DOHH2 (cell line): ENCODE data around the gene SLC26A2.
A peak's percentile ranks its signal among the peaks of the same experiment; 100 is the strongest.

Source experiments
- H3F3A ChIP-seq: fragments of 200-600 bp; sonication (generic), shearing (Covaris generic); 2 replicates; pipeline ENCODE4 v1.6.0; 2016; ENCODE audit warnings: antibody characterized with exemption, mild to moderate bottlenecking; ENCODE audit not compliant: control insufficient read depth, insufficient read depth
- H3K27ac ChIP-seq: fragments of 200-600 bp; sonication (generic); 2 replicates; pipeline ENCODE4 v1.5.1; 2014; ENCODE audit warnings: low read depth, mild to moderate bottlenecking, low read length, moderate library complexity
- H3K27me3 ChIP-seq: fragments of 200-600 bp; sonication (generic); 2 replicates; pipeline ENCODE4 v1.6.1; 2014; ENCODE audit warnings: mild to moderate bottlenecking, low read length, mixed read lengths; ENCODE audit not compliant: control insufficient read depth
- H3K36me3 ChIP-seq: fragments of 200-600 bp; sonication (generic); 2 replicates; pipeline ENCODE4 v1.6.1; 2014; ENCODE audit warnings: mild to moderate bottlenecking, low read length, moderate library complexity, mixed read lengths; ENCODE audit not compliant: control insufficient read depth
- H3K4me1 ChIP-seq: fragments of 200-600 bp; sonication (generic); 2 replicates; pipeline ENCODE4 v1.6.1; 2014; ENCODE audit warnings: mild to moderate bottlenecking, low read length, mixed read lengths; ENCODE audit not compliant: control insufficient read depth
- H3K4me2 ChIP-seq: fragments of 200-600 bp; sonication (generic); 2 replicates; pipeline ENCODE4 v1.6.0; 2014; ENCODE audit warnings: mild to moderate bottlenecking, low read length, moderate library complexity
- H3K4me3 ChIP-seq: fragments of 200-600 bp; sonication (generic); 2 replicates; pipeline ENCODE4 v1.5.1; 2014; ENCODE audit warnings: mild to moderate bottlenecking, low read length, mixed read lengths
- H3K79me2 ChIP-seq: fragments of 200-600 bp; sonication (generic); 2 replicates; pipeline ENCODE4 v1.6.1; 2014; ENCODE audit warnings: mild to moderate bottlenecking, low read length, mixed read lengths; ENCODE audit not compliant: control insufficient read depth
- H3K9me2 ChIP-seq: fragments of 200-600 bp; sonication (generic); replicated peaks from 2 replicates; pipeline ENCODE4 v1.6.1; 2014; ENCODE audit warnings: mild to moderate bottlenecking, low read length, mixed read lengths; ENCODE audit not compliant: control insufficient read depth
- H3K9me3 ChIP-seq: fragments of 200-600 bp; sonication (generic); 2 replicates; pipeline ENCODE4 v1.6.1; 2014; ENCODE audit warnings: antibody characterized with exemption, low read length, mixed read lengths; ENCODE audit not compliant: control insufficient read depth, insufficient read depth
- H4K20me1 ChIP-seq: fragments of 200-600 bp; sonication (generic); 2 replicates; pipeline ENCODE4 v1.6.0; 2014; ENCODE audit warnings: low read depth, mild to moderate bottlenecking, antibody characterized with exemption, low read length, moderate library complexity; ENCODE audit not compliant: control insufficient read depth, insufficient read depth
- CTCF ChIP-seq: fragments of 200-600 bp; sonication (generic); IDR thresholded peaks from one replicate; pipeline ENCODE4 v1.5.1; 2014; ENCODE audit warnings: antibody characterized with exemption, mild to moderate bottlenecking, low read depth, low read length; ENCODE audit not compliant: poor library complexity, severe bottlenecking
- EZH2phosphoT487 ChIP-seq: fragments of 200-600 bp; sonication (generic); IDR thresholded peaks from 2 replicates; pipeline ENCODE4 v1.6.1; 2017; ENCODE audit warnings: borderline replicate concordance, mild to moderate bottlenecking, antibody characterized with exemption, low read length, moderate library complexity, mixed read lengths

SLC26A2 gene

DNA sequence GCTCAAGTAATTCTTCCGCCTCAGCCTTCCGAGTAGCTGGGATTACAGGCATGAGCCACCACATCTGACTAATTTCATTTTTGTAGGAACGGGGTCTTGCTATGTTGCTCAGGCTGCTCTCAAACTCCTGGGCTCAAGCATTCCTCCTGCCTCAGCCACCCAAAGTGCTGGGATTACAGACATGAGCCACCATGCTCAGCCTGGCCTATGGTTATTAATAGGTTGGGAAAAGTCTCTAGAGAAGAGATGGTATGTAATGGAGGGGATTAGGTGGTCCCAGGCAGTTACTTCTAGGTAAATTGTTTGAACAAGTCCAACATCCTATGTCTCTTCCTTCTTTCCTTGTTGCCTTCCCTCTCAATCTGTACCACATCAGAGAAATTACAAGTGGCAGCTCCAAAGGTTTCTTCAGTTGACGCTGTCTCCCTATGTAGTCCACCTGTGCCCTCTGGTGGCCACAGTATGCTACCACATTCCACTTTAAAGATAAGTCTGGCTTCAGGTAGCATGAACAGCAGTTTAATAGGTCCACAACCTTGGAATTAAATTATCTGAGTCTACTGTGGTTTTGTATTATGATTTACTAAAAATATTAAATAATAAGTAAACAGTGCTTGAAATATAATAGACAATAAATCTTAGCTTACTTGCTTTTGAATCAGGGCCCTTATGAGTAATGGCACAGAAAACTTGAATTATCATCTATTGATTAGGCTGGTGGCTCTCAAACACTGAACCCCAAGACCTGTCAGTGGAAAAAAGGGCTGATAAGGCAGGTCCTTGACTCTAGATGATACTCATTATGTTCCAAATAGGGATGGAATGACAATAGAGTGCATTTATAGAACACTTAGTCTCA is 30.2 kb downstream of the SLC26A2 start:
- TF ChIP-seq EZH2phosphoT487 (no peak), CTCF (peak; percentile 83)

DNA sequence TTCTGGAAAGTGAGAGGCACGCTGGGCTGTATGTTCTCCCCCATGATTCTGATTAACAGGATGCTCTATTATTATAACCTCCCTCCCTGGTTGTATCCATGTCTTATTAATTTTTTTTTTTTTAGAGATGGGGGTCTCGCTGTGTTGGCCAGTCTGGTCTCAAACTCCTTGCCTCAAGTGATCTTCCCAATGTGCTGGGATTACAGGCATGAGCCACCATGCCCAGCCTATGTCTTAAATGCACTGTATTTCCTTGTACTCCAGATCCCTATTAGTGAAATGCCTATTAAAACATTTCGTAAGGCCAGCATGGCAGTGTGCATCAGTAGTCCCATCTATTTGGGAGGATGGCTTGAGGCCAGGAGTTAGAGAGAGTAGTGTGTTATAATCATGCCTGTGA is 32.9 kb downstream of the SLC26A2 start:
- Histone ChIP-seq H3K4me3 (no peak overlapping the region), H3K4me1 (no peaks in the 10 kb centered on the region), H3K27ac (no peak overlapping the region), H3K36me3 (no peaks in the 10 kb centered on the region), H4K20me1 (peaks cover 3% of the 10 kb centered on the region; the same call in 1 of the 2 replicates), H3K27me3 (no peaks in the 10 kb centered on the region), H3K4me2 (no peak overlapping the region), H3F3A (0 out of 2 replicates have a peak, but pooled peaks cover 3% of the 10 kb centered on the region), H3K79me2 (no peaks in the 10 kb centered on the region), H3K9me3 (no peaks in the 10 kb centered on the region), H3K9me2 (no peaks in the 10 kb centered on the region)
- TF ChIP-seq CTCF (no peak), EZH2phosphoT487 (no peak)

More for the DNA sequence above, 30.2 kb downstream of the SLC26A2 start:
- no peaks in the 10 kb centered on the region for H3K4me1 ChIP-seq
- H3K79me2 ChIP-seq = no peaks in the 10 kb centered on the region
- no peaks in the 10 kb centered on the region for H3F3A ChIP-seq
- H3K4me3 ChIP-seq = no peak overlapping the region
- no peak overlapping the region for H3K27ac ChIP-seq
- no peaks in the 10 kb centered on the region for H3K9me2 ChIP-seq
- no peaks in the 10 kb centered on the region for H3K36me3 ChIP-seq
- H3K9me3 ChIP-seq = no peaks in the 10 kb centered on the region
- no peak overlapping the region for H3K4me2 ChIP-seq
- no peaks in the 10 kb centered on the region for H3K27me3 ChIP-seq
- H4K20me1 ChIP-seq = peaks cover 3% of the 10 kb centered on the region; the same call in 1 of the 2 replicates

GRCh38 chr5:149995385-149996204 is 35.0 kb downstream of the SLC26A2 start:
- Histone ChIP-seq H3K36me3 (no peaks in the 10 kb centered on the region; the same call in 1 of the 2 replicates), H3K4me2 (no peak overlapping the region), H3F3A (peaks cover 13% of the 10 kb centered on the region), H3K9me2 (no peaks in the 10 kb centered on the region), H3K27me3 (no peaks in the 10 kb centered on the region), H3K4me1 (peaks cover 11% of the 10 kb centered on the region), H3K79me2 (peaks cover 10% of the 10 kb centered on the region), H3K4me3 (no peak overlapping the region), H3K9me3 (no peaks in the 10 kb centered on the region), H4K20me1 (peaks cover 3% of the 10 kb centered on the region; the same call in 1 of the 2 replicates), H3K27ac (no peak overlapping the region)
- no peak for TF ChIP-seq EZH2phosphoT487
- no peak for TF ChIP-seq CTCF
